ENCODE results near the gene SRSF7.

Gene SRSF7

GRCh38 chr2:38731684-38732221 is 19.4 kb downstream of the SRSF7 start:
- Histone ChIP-seq H3K27me3 (ENCODE audit: control insufficient read depth, low read length) (no peaks in the 10 kb centered on the region), H3K4me1 (ENCODE audit: control insufficient read depth, low read length) (no peaks in the 10 kb centered on the region), H3K36me3 (ENCODE audit: control insufficient read depth, low read length) (no peaks in the 10 kb centered on the region; the same call in 1 of the 2 replicates), H3K4me2 (ENCODE audit: low read length) (no peak overlapping the region), H3K4me3 (ENCODE audit: low read length) (no peak overlapping the region), H3K9me2 (replicated peaks; ENCODE audit: control insufficient read depth, low read length) (no peaks in the 10 kb centered on the region), H3K27ac (ENCODE audit: low read depth, low read length) (no peak overlapping the region), H4K20me1 (ENCODE audit: control insufficient read depth, insufficient read depth, low read depth, low read length) (no peaks in the 10 kb centered on the region), H3K9me3 (ENCODE audit: control insufficient read depth, insufficient read depth, low read length) (no peaks in the 10 kb centered on the region), H3F3A (ENCODE audit: control insufficient read depth, insufficient read depth) (peaks cover 4% of the 10 kb centered on the region; the same call in 1 of the 2 replicates), H3K79me2 (ENCODE audit: control insufficient read depth, low read length) (no peaks in the 10 kb centered on the region)
- TF ChIP-seq CTCF (IDR thresholded peaks at IDR 0.05; ENCODE audit: low read depth, low read length, poor library complexity, severe bottlenecking) (no peak), EZH2phosphoT487 (IDR thresholded peaks at IDR 0.05; ENCODE audit: borderline replicate concordance, low read length) (no peak)

DNA sequence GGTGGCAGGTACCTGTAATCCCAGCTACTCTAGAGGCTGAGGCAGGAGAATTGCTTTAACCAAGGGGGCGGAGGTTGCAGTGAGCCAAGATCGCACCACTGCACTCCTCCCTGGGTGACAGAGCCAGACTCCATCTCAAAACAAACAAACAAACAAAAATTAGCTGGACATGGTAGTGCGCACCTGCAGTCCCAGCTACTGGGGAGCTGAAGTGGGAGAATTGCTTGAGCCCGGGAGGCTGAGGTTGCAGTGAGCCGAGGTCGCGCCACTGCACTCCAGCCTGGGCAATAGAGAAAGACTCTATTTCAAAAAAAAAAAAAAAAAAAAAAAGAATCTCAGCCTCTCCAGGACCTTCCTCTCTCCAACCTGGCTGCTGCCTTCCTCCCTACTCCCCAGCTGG is 20.1 kb downstream of the SRSF7 start:
- Histone ChIP-seq H4K20me1 (ENCODE audit: control insufficient read depth, insufficient read depth, low read depth, low read length) (no peaks in the 10 kb centered on the region), H3K9me2 (replicated peaks; ENCODE audit: control insufficient read depth, low read length) (no peaks in the 10 kb centered on the region), H3K4me2 (ENCODE audit: low read length) (no peak overlapping the region), H3K79me2 (ENCODE audit: control insufficient read depth, low read length) (no peaks in the 10 kb centered on the region), H3K4me1 (ENCODE audit: control insufficient read depth, low read length) (no peaks in the 10 kb centered on the region), H3F3A (ENCODE audit: control insufficient read depth, insufficient read depth) (peaks cover 4% of the 10 kb centered on the region; the same call in 1 of the 2 replicates), H3K9me3 (ENCODE audit: control insufficient read depth, insufficient read depth, low read length) (no peaks in the 10 kb centered on the region), H3K27me3 (ENCODE audit: control insufficient read depth, low read length) (no peaks in the 10 kb centered on the region), H3K4me3 (ENCODE audit: low read length) (no peak overlapping the region), H3K27ac (ENCODE audit: low read depth, low read length) (no peak overlapping the region), H3K36me3 (ENCODE audit: control insufficient read depth, low read length) (no peaks in the 10 kb centered on the region; the same call in 1 of the 2 replicates)
- no peak for TF ChIP-seq EZH2phosphoT487 (IDR thresholded peaks at IDR 0.05; ENCODE audit: borderline replicate concordance, low read length)
- no peak for TF ChIP-seq CTCF (IDR thresholded peaks at IDR 0.05; ENCODE audit: low read depth, low read length, poor library complexity, severe bottlenecking)

- Histone ChIP-seq H3K4me1 (ENCODE audit: control insufficient read depth, low read length) (no peaks in the 10 kb centered on the region), H3K79me2 (ENCODE audit: control insufficient read depth, low read length) (no peaks in the 10 kb centered on the region), H3K27ac (ENCODE audit: low read depth, low read length) (no peak overlapping the region), H3K36me3 (ENCODE audit: control insufficient read depth, low read length) (no peaks in the 10 kb centered on the region; the same call in 1 of the 2 replicates), H3F3A (ENCODE audit: control insufficient read depth, insufficient read depth) (no peaks in the 10 kb centered on the region; the same call in 1 of the 2 replicates), H3K9me3 (ENCODE audit: control insufficient read depth, insufficient read depth, low read length) (no peaks in the 10 kb centered on the region), H3K4me3 (ENCODE audit: low read length) (no peak overlapping the region), H3K27me3 (ENCODE audit: control insufficient read depth, low read length) (0 out of 2 replicates have a peak, but pooled peaks cover 7% of the 10 kb centered on the region), H3K9me2 (replicated peaks; ENCODE audit: control insufficient read depth, low read length) (no peaks in the 10 kb centered on the region), H4K20me1 (ENCODE audit: control insufficient read depth, insufficient read depth, low read depth, low read length) (no peaks in the 10 kb centered on the region), H3K4me2 (ENCODE audit: low read length) (no peak overlapping the region)
- no peak for TF ChIP-seq CTCF (IDR thresholded peaks at IDR 0.05; ENCODE audit: low read depth, low read length, poor library complexity, severe bottlenecking)
- no peak for TF ChIP-seq EZH2phosphoT487 (IDR thresholded peaks at IDR 0.05; ENCODE audit: borderline replicate concordance, low read length)
Observed at GRCh38 chr2:38728694-38729093, 22.5 kb downstream of the SRSF7 start.

All from DOHH2 (cell line).